GM19395 (cell line): ENCODE measurements around the gene VMP1.
"Not testable (repeated sequence)": the region's sequence is repeated elsewhere in the genome, so short reads cannot be mapped to it uniquely, and the experiment has no call there.

Experiments used
- ATAC-seq: cut with Tn5 transposase; IDR thresholded peaks from one replicate; pipeline ENCODE4 v1.9.1; 2021; ENCODE audit warnings: mild to moderate bottlenecking, moderate library complexity; ENCODE audit not compliant: unreplicated experiment

Gene VMP1

GRCh38 chr17:59838052-59838916 lies 130.8 kb downstream of the VMP1 start:
- ATAC-seq: no peak

GRCh38 chr17:59839651-59840328 lies 132.3 kb downstream of the VMP1 start:
- no peak for ATAC-seq

- no peak for ATAC-seq
Observed at GRCh38 chr17:59840329-59841090, 133.1 kb downstream of the VMP1 start.

- ATAC-seq: not testable (repeated sequence)
Observed at GRCh38 chr17:59841091-59841881, 133.8 kb downstream of the VMP1 start.

GRCh38 chr17:59841882-59842263 lies 134.4 kb downstream of the VMP1 start:
- not testable (repeated sequence) for ATAC-seq

GRCh38 chr17:59842901-59843652 lies 135.6 kb downstream of the VMP1 start:
- ATAC-seq: no peak

- ATAC-seq: no peak
Observed at GRCh38 chr17:59844884-59845594, 137.6 kb downstream of the VMP1 start.

GRCh38 chr17:59845595-59846393 lies 138.3 kb downstream of the VMP1 start:
- ATAC-seq: no peak

GRCh38 chr17:59846394-59847165 lies 139.1 kb downstream of the VMP1 start:
- peak; percentile 46 for ATAC-seq

GRCh38 chr17:59848385-59848668 lies 140.9 kb downstream of the VMP1 start:
- no peak for ATAC-seq

- no peak for ATAC-seq
Observed at GRCh38 chr17:59848778-59849177, 141.3 kb downstream of the VMP1 start.

GRCh38 chr17:59850311-59850710 lies 142.9 kb downstream of the VMP1 start:
- not testable (repeated sequence) for ATAC-seq

- ATAC-seq: no peak
Observed at GRCh38 chr17:59851439-59852375, 144.3 kb downstream of the VMP1 start.

- ATAC-seq: not testable (repeated sequence)
Observed at GRCh38 chr17:59852847-59853167, 145.4 kb downstream of the VMP1 start.

GRCh38 chr17:59853168-59853918 lies 145.9 kb downstream of the VMP1 start:
- ATAC-seq: no peak
